OCI-LY7 (cell line): ENCODE data around the gene DNAJB12. TPM values are rescaled to one million over a fixed set of nuclear protein-coding genes. Genes with fewer than 3 reads are reported as not detected.

Source experiments
- BruUV-seq: library from RNA; stranded (reverse); fragments of 400-500 nt; replicated peaks from 2 replicates; lab custom pipeline; 2021; lab: Mats Ljungman, UMichigan
- CTCF ChIA-PET: fragments of 300-600 bp; sonication (Branson Sonifier 250); formaldehyde crosslinking; loops from one replicate; lab custom pipeline; 2022; ENCODE audit warnings: antibody characterized with exemption; ENCODE audit not compliant: unreplicated experiment; lab: Charles Lee
- POLR2A ChIA-PET: fragments of 300-600 bp; sonication (Branson Sonifier 250); formaldehyde crosslinking; loops from one replicate; lab custom pipeline; 2022; ENCODE audit warnings: antibody characterized with exemption; lab: Charles Lee
- DNase-seq: peaks from one replicate; pipeline ENCODE4 v3.0.0-alpha.2; 2015; ENCODE audit warnings: low spot score
- H2AFZ ChIP-seq: fragments of 200-600 bp; sonication (generic), shearing (Covaris generic); 2 replicates; pipeline ENCODE4 v1.6.1; 2014; ENCODE audit warnings: mild to moderate bottlenecking, antibody characterized with exemption, low read length, moderate library complexity
- H3K27ac ChIP-seq: fragments of 200-600 bp; sonication (generic); 2 replicates; pipeline ENCODE4 v1.5.1; 2014; ENCODE audit warnings: mixed run types, low read depth, mild to moderate bottlenecking, moderate library complexity, low read length, inconsistent platforms; ENCODE audit not compliant: poor library complexity, severe bottlenecking
- H3K36me3 ChIP-seq: fragments of 200-600 bp; sonication (generic); 2 replicates; pipeline ENCODE4 v1.6.1; 2014; ENCODE audit warnings: mild to moderate bottlenecking, antibody characterized with exemption, low read length, moderate library complexity, mixed read lengths; ENCODE audit not compliant: insufficient read depth
- H3K4me1 ChIP-seq: fragments of 200-600 bp; sonication (generic); 2 replicates; pipeline ENCODE4 v1.5.1; 2014; ENCODE audit warnings: mild to moderate bottlenecking, low read length; ENCODE audit not compliant: insufficient read depth, poor library complexity, severe bottlenecking
- H3K4me2 ChIP-seq: fragments of 200-600 bp; sonication (generic); 2 replicates; pipeline ENCODE4 v1.6.1; 2014; ENCODE audit warnings: mild to moderate bottlenecking, low read length
- H3K4me3 ChIP-seq: fragments of 200-600 bp; sonication (generic); 2 replicates; pipeline ENCODE4 v1.5.1; 2014; ENCODE audit warnings: mild to moderate bottlenecking, low read depth, low read length; ENCODE audit not compliant: poor library complexity, severe bottlenecking
- H3K79me2 ChIP-seq: fragments of 200-600 bp; sonication (generic); 2 replicates; pipeline ENCODE4 v1.6.1; 2016; ENCODE audit warnings: low read depth, mild to moderate bottlenecking, low read length, moderate library complexity, mixed read lengths; ENCODE audit not compliant: insufficient read depth
- H3K9me2 ChIP-seq: fragments of 200-600 bp; sonication (generic); 2 replicates; pipeline ENCODE4 v1.6.1; 2016; ENCODE audit warnings: mild to moderate bottlenecking, low read length, mixed read lengths; ENCODE audit not compliant: insufficient read depth
- H3K9me3 ChIP-seq: fragments of 200-600 bp; sonication (generic); 2 replicates; pipeline ENCODE4 v1.6.1; 2014; ENCODE audit warnings: mild to moderate bottlenecking, mixed run types, low read length, mixed read lengths
- H4K20me1 ChIP-seq: fragments of 200-600 bp; sonication (generic); 2 replicates; pipeline ENCODE4 v1.6.1; 2014; ENCODE audit warnings: mild to moderate bottlenecking, antibody characterized with exemption, low read length, moderate library complexity, mixed read lengths; ENCODE audit not compliant: insufficient read depth
- CTCF ChIP-seq: fragments of 200-600 bp; sonication (generic); conservative IDR thresholded peaks from 2 replicates; pipeline ENCODE4 v1.5.1; 2014; ENCODE audit warnings: mild to moderate bottlenecking, antibody characterized with exemption, low read length, moderate library complexity, mixed read lengths
- EZH2phosphoT487 ChIP-seq: fragments of 200-600 bp; sonication (generic); IDR thresholded peaks from 2 replicates; pipeline ENCODE4 v1.6.1; 2018; ENCODE audit warnings: low read depth, borderline replicate concordance, mild to moderate bottlenecking, mixed run types, antibody characterized with exemption, low read length, moderate library complexity, mixed read lengths
- intact Hi-C: fragments of 100-400 bp; cut with micrococcal nuclease; formaldehyde crosslinking; loops from one replicate; pipeline ENCODE4 v1.10.0; 2022; ENCODE audit not compliant: unreplicated experiment
- small RNA-seq: library from RNA; depleted of rRNA; stranded (forward); fragments of <200 nt; gene quantifications from one replicate; pipeline ENCODE3, GENCODE V24; 2014
- total RNA-seq, 2 experiments: library from RNA; depleted of rRNA in 1 of 2; stranded (reverse); fragments of >200 nt in 1 of 2; shearing (Covaris generic) in 1 of 2; gene quantifications; 2 replicates each; pipeline ENCODE4 v1.2.3, GENCODE V29; 2014 to 2022

The DNAJB12 gene
- total RNA-seq, 2 experiments from 2014 or later = 27.4 to 28.3 TPM

- no peak for TF ChIP-seq CTCF
- no peak for TF ChIP-seq EZH2phosphoT487
- DNase-seq = no peak
- CTCF ChIA-PET = no interaction called here
- H3K4me1 ChIP-seq = peaks cover 18% of the 10 kb centered on the region
- intact Hi-C loops = no loop called here
- no TSS peak for BruUV-seq
- H4K20me1 ChIP-seq = no peaks in the 10 kb centered on the region
- H3K9me3 ChIP-seq = no peaks in the 10 kb centered on the region
- no peaks in the 10 kb centered on the region for H3K79me2 ChIP-seq
- no peak overlapping the region for H3K4me2 ChIP-seq
- H2AFZ ChIP-seq = no peak overlapping the region
- no peaks in the 10 kb centered on the region for H3K9me2 ChIP-seq
- no peak overlapping the region for H3K27ac ChIP-seq
- H3K36me3 ChIP-seq = no peaks in the 10 kb centered on the region
- POLR2A ChIA-PET = interaction anchor here (0.7 to 1.8 kb wide), 7 partner anchors 8 to 49 kb away, joined by 3 to 5 read pairs (median 4); no protein-coding TSS in a partner anchor
- no peak overlapping the region for H3K4me3 ChIP-seq
Observed at GRCh38 chr10:72283131-72283530, 71.6 kb downstream of the DNAJB12 start.

Small RNA genes within 50 kb of the gene (small RNA-seq; reads per million reads assigned to genes)
- not detected for gene RNU6-805P

Other genes starting within 250 kb of the DNAJB12 start
- gene ANAPC16, start 138.9 kb downstream of the DNAJB12 start, total RNA-seq (2014; rRNA removed; shearing (Covaris generic)) = 48.4 and 68.0 TPM in 2 replicates
- gene ANAPC16, start 138.9 kb downstream of the DNAJB12 start, total RNA-seq (2022) = 84.7 and 92.8 TPM in 2 replicates
- gene ASCC1, start 138.6 kb downstream of the DNAJB12 start, total RNA-seq (2014; rRNA removed; shearing (Covaris generic)) = 19.3 and 27.1 TPM in 2 replicates
- 51.5 and 59.9 TPM in 2 replicates for gene ASCC1, start 138.6 kb downstream of the DNAJB12 start, total RNA-seq (2022)
- 102 and 105 TPM in 2 replicates for gene DDIT4, start 81.0 kb downstream of the DNAJB12 start, total RNA-seq (2014; rRNA removed; shearing (Covaris generic))
- gene DDIT4, start 81.0 kb downstream of the DNAJB12 start, total RNA-seq (2022) = 32.8 and 91.8 TPM in 2 replicates